ENCODE data around the gene SLC22A4.
A peak's percentile ranks its signal among the peaks of the same experiment; 100 is the strongest.

The SLC22A4 gene

GRCh38 chr5:132384506-132385050 lies 90.4 kb downstream of the SLC22A4 start:
- no peak for TF ChIP-seq USF1 (IDR thresholded peaks at IDR 0.05)
- TF ChIP-seq EGR1 (IDR thresholded peaks at IDR 0.05): no peak
- TF ChIP-seq ZBTB7A (IDR thresholded peaks at IDR 0.05; ENCODE audit: low read depth): no peak
- no peak for TF ChIP-seq CREB1 (IDR thresholded peaks at IDR 0.05; ENCODE audit: low read depth)
- no peak for TF ChIP-seq FOXM1 (IDR thresholded peaks at IDR 0.05; ENCODE audit: borderline replicate concordance, low read depth)

- TF ChIP-seq FOXM1 (IDR thresholded peaks at IDR 0.05; ENCODE audit: borderline replicate concordance, low read depth) (no peak), CEBPB (IDR thresholded peaks at IDR 0.05) (no peak), RAD21 (IDR thresholded peaks at IDR 0.05; ENCODE audit: low read depth) (peak; percentile 83)
These were observed 91.3 kb downstream of the SLC22A4 start for GRCh38 chr5:132385326-132386105.

GRCh38 chr5:132386644-132387286 lies 92.6 kb downstream of the SLC22A4 start:
- TF ChIP-seq RAD21 (IDR thresholded peaks at IDR 0.05; ENCODE audit: low read depth): peak; percentile 86
- no peak for TF ChIP-seq USF1 (IDR thresholded peaks at IDR 0.05)
- no peak for TF ChIP-seq MAX (IDR thresholded peaks at IDR 0.05)

GRCh38 chr5:132387640-132388117 lies 93.5 kb downstream of the SLC22A4 start:
- peak; percentile 22; the same call in 1 of the 2 replicates for TF ChIP-seq TEAD4 (IDR thresholded peaks at IDR 0.05)
- no peak for TF ChIP-seq CREB1 (IDR thresholded peaks at IDR 0.05; ENCODE audit: low read depth)
- no peak for TF ChIP-seq TAF1 (IDR thresholded peaks at IDR 0.05; ENCODE audit: low read depth)
- TF ChIP-seq FOXM1 (IDR thresholded peaks at IDR 0.05; ENCODE audit: borderline replicate concordance, low read depth): no peak
- no peak for TF ChIP-seq RAD21 (IDR thresholded peaks at IDR 0.05; ENCODE audit: low read depth)
- TF ChIP-seq NFIC (IDR thresholded peaks at IDR 0.05): peak; percentile 85
- TF ChIP-seq, protein P1, sequence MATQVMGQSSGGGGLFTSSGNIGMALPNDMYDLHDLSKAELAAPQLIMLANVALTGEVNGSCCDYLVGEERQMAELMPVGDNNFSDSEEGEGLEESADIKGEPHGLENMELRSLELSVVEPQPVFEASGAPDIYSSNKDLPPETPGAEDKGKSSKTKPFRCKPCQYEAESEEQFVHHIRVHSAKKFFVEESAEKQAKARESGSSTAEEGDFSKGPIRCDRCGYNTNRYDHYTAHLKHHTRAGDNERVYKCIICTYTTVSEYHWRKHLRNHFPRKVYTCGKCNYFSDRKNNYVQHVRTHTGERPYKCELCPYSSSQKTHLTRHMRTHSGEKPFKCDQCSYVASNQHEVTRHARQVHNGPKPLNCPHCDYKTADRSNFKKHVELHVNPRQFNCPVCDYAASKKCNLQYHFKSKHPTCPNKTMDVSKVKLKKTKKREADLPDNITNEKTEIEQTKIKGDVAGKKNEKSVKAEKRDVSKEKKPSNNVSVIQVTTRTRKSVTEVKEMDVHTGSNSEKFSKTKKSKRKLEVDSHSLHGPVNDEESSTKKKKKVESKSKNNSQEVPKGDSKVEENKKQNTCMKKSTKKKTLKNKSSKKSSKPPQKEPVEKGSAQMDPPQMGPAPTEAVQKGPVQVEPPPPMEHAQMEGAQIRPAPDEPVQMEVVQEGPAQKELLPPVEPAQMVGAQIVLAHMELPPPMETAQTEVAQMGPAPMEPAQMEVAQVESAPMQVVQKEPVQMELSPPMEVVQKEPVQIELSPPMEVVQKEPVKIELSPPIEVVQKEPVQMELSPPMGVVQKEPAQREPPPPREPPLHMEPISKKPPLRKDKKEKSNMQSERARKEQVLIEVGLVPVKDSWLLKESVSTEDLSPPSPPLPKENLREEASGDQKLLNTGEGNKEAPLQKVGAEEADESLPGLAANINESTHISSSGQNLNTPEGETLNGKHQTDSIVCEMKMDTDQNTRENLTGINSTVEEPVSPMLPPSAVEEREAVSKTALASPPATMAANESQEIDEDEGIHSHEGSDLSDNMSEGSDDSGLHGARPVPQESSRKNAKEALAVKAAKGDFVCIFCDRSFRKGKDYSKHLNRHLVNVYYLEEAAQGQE (IDR thresholded peaks at IDR 0.05; ENCODE audit: low read depth): no peak
- TF ChIP-seq MAX (IDR thresholded peaks at IDR 0.05): no peak
- TF ChIP-seq EGR1 (IDR thresholded peaks at IDR 0.05): no peak
- peak; percentile 49; the same call in 1 of the 2 replicates for TF ChIP-seq EP300 (IDR thresholded peaks at IDR 0.05; ENCODE audit: borderline replicate concordance)
- TF ChIP-seq TCF12 (IDR thresholded peaks at IDR 0.05; ENCODE audit: low read depth): no peak
- no peak for TF ChIP-seq YY1 (IDR thresholded peaks at IDR 0.05; ENCODE audit: low read depth)
- no peak for TF ChIP-seq ZBTB7A (IDR thresholded peaks at IDR 0.05; ENCODE audit: low read depth)
- TF ChIP-seq USF1 (IDR thresholded peaks at IDR 0.05): peak; percentile 33; the same call in 1 of the 2 replicates
- no peak; the same call in 1 of the 2 replicates for TF ChIP-seq CEBPB (IDR thresholded peaks at IDR 0.05)

- TF ChIP-seq TEAD4 (IDR thresholded peaks at IDR 0.05) (0 out of 2 replicates have a peak, but pooled peaks have one; percentile 34), EP300 (IDR thresholded peaks at IDR 0.05; ENCODE audit: borderline replicate concordance) (no peak)
These were observed 94.3 kb downstream of the SLC22A4 start for GRCh38 chr5:132388244-132389050.

DNA sequence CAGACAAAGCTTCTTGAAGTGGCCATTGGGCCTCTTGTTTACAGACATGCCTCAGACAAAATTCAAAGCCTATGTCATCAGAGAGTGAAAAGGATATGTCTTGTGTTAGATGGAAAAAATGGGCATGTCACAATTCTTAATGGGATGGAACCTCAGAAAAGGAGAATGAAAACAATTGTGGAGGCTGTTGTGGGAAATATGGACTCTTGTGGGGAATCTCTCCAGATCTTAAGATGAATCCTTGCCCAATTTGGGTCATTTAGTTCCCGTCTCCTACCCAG lies 94.8 kb downstream of the SLC22A4 start:
- TF ChIP-seq TEAD4 (IDR thresholded peaks at IDR 0.05) (no peak), EP300 (IDR thresholded peaks at IDR 0.05; ENCODE audit: borderline replicate concordance) (no peak), RAD21 (IDR thresholded peaks at IDR 0.05; ENCODE audit: low read depth) (no peak), CREB1 (IDR thresholded peaks at IDR 0.05; ENCODE audit: low read depth) (no peak)

All from Ishikawa (cell line).